ENCODE data around the gene DMAC2L. TPM values are rescaled to one million over a fixed set of nuclear protein-coding genes. Genes with fewer than 3 reads are reported as not detected.
A peak's percentile ranks its signal among the peaks of the same experiment; 100 is the strongest.
"Not testable (repeated sequence)": the region's sequence is repeated elsewhere in the genome, so short reads cannot be mapped to it uniquely, and the experiment has no call there.

The DMAC2L gene
- total RNA-seq, 1 donor from 2014 or later, result 22.7 TPM

DNA sequence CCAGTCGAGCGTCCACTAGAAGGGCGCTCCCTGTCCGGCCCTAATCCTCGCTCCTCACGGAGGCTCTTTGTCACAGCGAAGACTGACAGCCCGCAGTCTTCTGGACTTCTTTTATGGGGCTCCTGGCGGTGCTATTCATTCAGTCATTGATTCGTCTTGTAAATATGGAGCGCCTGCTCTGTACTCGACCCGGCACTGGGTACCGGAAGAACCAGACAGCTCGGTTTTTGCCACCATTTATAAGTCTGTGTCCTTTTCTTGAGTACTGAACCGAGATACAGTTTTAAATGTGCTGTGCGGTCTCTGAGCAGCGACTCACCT is 570 bp downstream of the DMAC2L start:
- DNase-seq, result no peak
- peaks cover 8% of the 10 kb centered on the region for H3K4me1 Mint-ChIP-seq (ENCODE audit: low read depth, unreplicated experiment)

DNA sequence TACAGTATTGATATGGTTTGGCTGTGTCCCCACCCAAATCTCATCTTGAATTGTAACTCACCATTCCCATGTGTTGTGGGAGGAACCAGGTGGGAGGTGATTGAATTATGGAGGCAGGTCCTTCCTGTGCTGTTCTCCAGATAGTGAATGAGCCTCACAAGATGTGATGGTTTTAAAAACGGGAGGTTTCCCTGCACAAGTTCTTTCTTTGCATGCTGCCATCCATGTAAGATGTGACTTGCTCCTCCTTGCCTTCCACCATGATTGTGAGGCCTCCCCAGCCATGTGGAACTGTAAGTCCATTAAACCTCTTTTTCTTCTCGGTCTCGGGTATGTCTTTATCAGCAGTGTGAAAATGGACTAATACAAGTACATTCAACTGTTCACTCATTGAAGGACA is 2.0 kb downstream of the DMAC2L start:
- DNase-seq; H3K9me3 Mint-ChIP-seq (ENCODE audit: unreplicated experiment); H3K27ac Mint-ChIP-seq (ENCODE audit: unreplicated experiment); H3K27me3 Mint-ChIP-seq (ENCODE audit: unreplicated experiment): not testable (repeated sequence)
- H3K36me3 Mint-ChIP-seq (ENCODE audit: unreplicated experiment), result peaks cover 17% of the 10 kb centered on the region
- peaks cover 14% of the 10 kb centered on the region for H3K4me1 Mint-ChIP-seq (ENCODE audit: low read depth, unreplicated experiment)
- H3K4me3 Mint-ChIP-seq (ENCODE audit: unreplicated experiment), result peak overlapping the region; percentile 93

More for the DNA sequence above, 570 bp downstream of the DMAC2L start:
- Mint-ChIP-seq H3K36me3 (ENCODE audit: unreplicated experiment) (peaks cover 17% of the 10 kb centered on the region), H3K27me3 (ENCODE audit: unreplicated experiment) (no peaks in the 10 kb centered on the region), H3K27ac (ENCODE audit: unreplicated experiment) (peak overlapping the region; percentile 92), H3K4me3 (ENCODE audit: unreplicated experiment) (peak overlapping the region; percentile 93), H3K9me3 (ENCODE audit: unreplicated experiment) (peaks cover 2% of the 10 kb centered on the region)
- TF ChIP-seq, protein P1, sequence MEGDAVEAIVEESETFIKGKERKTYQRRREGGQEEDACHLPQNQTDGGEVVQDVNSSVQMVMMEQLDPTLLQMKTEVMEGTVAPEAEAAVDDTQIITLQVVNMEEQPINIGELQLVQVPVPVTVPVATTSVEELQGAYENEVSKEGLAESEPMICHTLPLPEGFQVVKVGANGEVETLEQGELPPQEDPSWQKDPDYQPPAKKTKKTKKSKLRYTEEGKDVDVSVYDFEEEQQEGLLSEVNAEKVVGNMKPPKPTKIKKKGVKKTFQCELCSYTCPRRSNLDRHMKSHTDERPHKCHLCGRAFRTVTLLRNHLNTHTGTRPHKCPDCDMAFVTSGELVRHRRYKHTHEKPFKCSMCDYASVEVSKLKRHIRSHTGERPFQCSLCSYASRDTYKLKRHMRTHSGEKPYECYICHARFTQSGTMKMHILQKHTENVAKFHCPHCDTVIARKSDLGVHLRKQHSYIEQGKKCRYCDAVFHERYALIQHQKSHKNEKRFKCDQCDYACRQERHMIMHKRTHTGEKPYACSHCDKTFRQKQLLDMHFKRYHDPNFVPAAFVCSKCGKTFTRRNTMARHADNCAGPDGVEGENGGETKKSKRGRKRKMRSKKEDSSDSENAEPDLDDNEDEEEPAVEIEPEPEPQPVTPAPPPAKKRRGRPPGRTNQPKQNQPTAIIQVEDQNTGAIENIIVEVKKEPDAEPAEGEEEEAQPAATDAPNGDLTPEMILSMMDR (IDR thresholded peaks at IDR 0.05; ENCODE audit: partially characterized antibody, unreplicated experiment), result no peak

DNA sequence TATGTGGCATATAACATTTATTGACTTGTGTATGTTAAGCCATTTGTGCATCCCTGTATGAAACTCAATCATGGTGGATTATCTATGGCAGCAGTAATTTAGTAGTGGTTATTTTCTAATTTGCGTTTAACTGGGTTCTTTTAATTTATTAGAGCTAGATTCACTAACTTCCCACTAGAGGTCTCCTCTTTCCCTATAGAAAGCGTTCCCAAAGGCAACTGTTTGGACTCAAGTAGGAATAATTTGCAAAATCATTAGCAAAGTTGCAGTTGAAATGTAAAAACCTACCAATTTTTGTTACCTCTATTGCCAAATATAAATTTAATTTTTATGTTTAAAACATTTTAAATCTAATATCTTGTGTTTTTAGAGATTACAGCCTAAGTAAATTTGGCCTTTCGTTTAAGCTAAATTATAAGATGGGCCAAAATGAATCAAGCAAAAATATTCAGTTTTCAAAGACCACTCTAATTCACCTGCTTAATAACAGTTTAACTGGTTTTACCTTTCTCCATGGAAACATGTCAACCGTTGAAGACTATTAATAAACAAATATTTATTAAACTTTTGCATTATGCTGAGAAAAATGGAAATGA is 6.0 kb downstream of the DMAC2L start:
- no peaks in the 10 kb centered on the region for H3K27me3 Mint-ChIP-seq (ENCODE audit: unreplicated experiment)
- DNase-seq, result no peak

DNA sequence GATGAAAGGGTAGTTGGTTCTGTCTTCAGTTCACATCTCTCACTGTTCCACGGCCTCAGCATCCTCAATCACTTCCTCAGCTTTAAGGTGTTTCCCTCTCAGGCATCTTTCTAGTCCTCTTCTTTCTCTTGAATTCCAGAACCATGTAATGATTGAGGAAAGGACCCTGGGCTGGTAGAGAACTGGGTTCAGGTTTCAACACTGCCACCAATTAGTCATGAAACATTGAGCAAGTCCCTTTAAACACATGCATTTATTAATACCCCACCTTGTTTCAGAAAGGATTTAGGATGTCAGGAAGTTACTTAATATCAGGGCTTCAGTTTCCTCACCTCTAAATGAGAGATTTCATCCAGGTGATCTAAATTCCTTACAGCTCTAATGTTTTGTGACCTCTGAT is 7.2 kb downstream of the DMAC2L start:
- Mint-ChIP-seq H3K27ac (ENCODE audit: unreplicated experiment) (no peak overlapping the region), H3K27me3 (ENCODE audit: unreplicated experiment) (no peaks in the 10 kb centered on the region), H3K4me3 (ENCODE audit: unreplicated experiment) (no peak overlapping the region), H3K9me3 (ENCODE audit: unreplicated experiment) (peaks cover 4% of the 10 kb centered on the region), H3K36me3 (ENCODE audit: unreplicated experiment) (peaks cover 8% of the 10 kb centered on the region), H3K4me1 (ENCODE audit: low read depth, unreplicated experiment) (peaks cover 10% of the 10 kb centered on the region)
- TF ChIP-seq, protein P1 (IDR thresholded peaks at IDR 0.05; ENCODE audit: partially characterized antibody, unreplicated experiment), result no peak
- DNase-seq, result no peak

More for the DNA sequence above, 6.0 kb downstream of the DMAC2L start:
- Mint-ChIP-seq H3K4me3 (ENCODE audit: unreplicated experiment) (no peak overlapping the region), H3K9me3 (ENCODE audit: unreplicated experiment) (peaks cover 1% of the 10 kb centered on the region), H3K27ac (ENCODE audit: unreplicated experiment) (no peak overlapping the region), H3K36me3 (ENCODE audit: unreplicated experiment) (peaks cover 17% of the 10 kb centered on the region), H3K4me1 (ENCODE audit: low read depth, unreplicated experiment) (peaks cover 9% of the 10 kb centered on the region)
- TF ChIP-seq, protein P1 (IDR thresholded peaks at IDR 0.05; ENCODE audit: partially characterized antibody, unreplicated experiment), result peak; percentile 64

DNA sequence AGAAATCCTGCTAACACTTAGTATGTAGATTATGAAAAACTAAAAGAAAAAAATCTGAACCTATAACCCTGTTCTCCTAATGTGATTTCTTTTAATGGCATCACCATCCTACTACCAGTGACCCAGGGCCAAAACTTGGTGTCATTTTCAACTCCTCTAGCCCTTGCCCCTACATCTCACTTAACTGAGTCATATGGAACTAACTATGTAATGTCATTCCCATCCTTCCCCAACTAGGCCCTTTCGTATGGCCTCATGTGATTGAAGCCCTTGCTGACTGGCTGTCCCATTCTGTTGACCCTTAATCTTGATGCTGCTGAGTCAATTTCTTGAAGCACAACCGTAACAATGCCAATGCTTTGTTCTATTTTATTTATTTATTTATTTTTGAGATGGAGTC is 7.6 kb downstream of the DMAC2L start:
- Mint-ChIP-seq H3K27me3 (ENCODE audit: unreplicated experiment) (no peaks in the 10 kb centered on the region), H3K4me3 (ENCODE audit: unreplicated experiment) (no peak overlapping the region), H3K27ac (ENCODE audit: unreplicated experiment) (no peak overlapping the region), H3K9me3 (ENCODE audit: unreplicated experiment) (peaks cover 4% of the 10 kb centered on the region), H3K4me1 (ENCODE audit: low read depth, unreplicated experiment) (peaks cover 10% of the 10 kb centered on the region), H3K36me3 (ENCODE audit: unreplicated experiment) (peaks cover 6% of the 10 kb centered on the region)
- TF ChIP-seq, protein P1 (IDR thresholded peaks at IDR 0.05; ENCODE audit: partially characterized antibody, unreplicated experiment), result no peak
- no peak for DNase-seq

All from glutamatergic neuron (in vitro differentiated cells).